Lung (tissue), 12 donors: ENCODE results near the gene NOTCH2. TPM values are rescaled to one million over a fixed set of nuclear protein-coding genes. Genes with fewer than 3 reads are reported as not detected.

Source experiments
- ATAC-seq: fragments of 200-7000 bp; cut with Tn5 transposase; one replicate; pipeline ENCODE4 v1.9.1; 2020; ENCODE audit warnings: moderate number of reproducible peaks; ENCODE audit not compliant: insufficient read depth, low FRiP score
- DNase-seq, 3 donors: peaks; one replicate each; pipeline ENCODE4 v3.0.0-alpha.2; 2013 to 2017
- H3K27ac ChIP-seq, 2 donors: one replicate each; pipeline ENCODE4 v1.5.1; 2013; ENCODE audit warnings: mild to moderate bottlenecking in 2 of 2, moderate library complexity in 2 of 2, control low read depth in 1 of 2, inconsistent platforms in 1 of 2, low read depth in 1 of 2, low read length in 1 of 2
- H3K27me3 ChIP-seq, 3 donors: one replicate each; pipeline ENCODE4 v1.5.1; 2013; ENCODE audit warnings: low read length in 2 of 3; ENCODE audit not compliant: control insufficient read depth in 3 of 3, insufficient read depth in 3 of 3
- H3K36me3 ChIP-seq, 4 donors: one replicate each; pipeline ENCODE4 v1.5.1; 2013; ENCODE audit warnings: low read length in 4 of 4, mild to moderate bottlenecking in 1 of 4, moderate library complexity in 1 of 4; ENCODE audit not compliant: control insufficient read depth in 4 of 4, insufficient read depth in 4 of 4
- H3K4me1 ChIP-seq, 5 donors: one replicate each; pipeline ENCODE4 v1.5.1; 2013; ENCODE audit warnings: low read length in 5 of 5, mild to moderate bottlenecking in 2 of 5, moderate library complexity in 1 of 5; ENCODE audit not compliant: control insufficient read depth in 5 of 5, insufficient read depth in 5 of 5
- H3K4me3 ChIP-seq: one replicate; pipeline ENCODE4 v1.5.1; 2013; ENCODE audit warnings: mild to moderate bottlenecking, control low read depth, moderate library complexity
- H3K9ac ChIP-seq, 2 donors: one replicate each; pipeline ENCODE4 v1.5.1; 2013; ENCODE audit warnings: low read length in 2 of 2, control low read depth in 1 of 2; ENCODE audit not compliant: insufficient read depth in 1 of 2
- H3K9me3 ChIP-seq, 4 donors: one replicate each; pipeline ENCODE4 v1.5.1; 2013; ENCODE audit warnings: low read length in 3 of 4, mild to moderate bottlenecking in 1 of 4, moderate library complexity in 1 of 4; ENCODE audit not compliant: control insufficient read depth in 4 of 4, insufficient read depth in 3 of 4
- WGBS, 2 donors: extraction: QIAGEN DNeasy Blood & Tissue Kit; methylation state at CpG; one replicate each; pipeline ENCODE4 v1.1.7; 2013; 5-methylcytosine and 5-hydroxymethylcytosine counted together
- polyA plus RNA-seq, 2 donors: library from polyadenylated mRNA; stranded (reverse); fragments of 200-250 nt; gene quantifications; one replicate each; pipeline ENCODE4 v1.2.1, GENCODE V29; 2013
- total RNA-seq, 2 donors: library from RNA; depleted of rRNA in 1 of 2; stranded (reverse); fragments of >200 nt in 1 of 2; gene quantifications; one replicate each; pipeline ENCODE4 v1.2.1, GENCODE V29; 2014 to 2021
- TF ChIP-seq, protein P1 (sequence below): IDR thresholded peaks from 2 replicates; pipeline ENCODE4 v1.5.1; 2012; ENCODE audit warnings: mild to moderate bottlenecking; ENCODE audit errors: control extremely low read depth, extremely low read depth
- donor health status: control.
- donor health status: control.
- donor health status: Bipolar disorder and iron deficiency.
- donor health status: healthy.
- donor health status: DM: yes; HTN: yes; CAD: no.

Gene NOTCH2
- total and polyA plus RNA-seq, 4 donors: 6.8 to 179 (median 80.3) TPM

GRCh38 chr1:119902775-119903442 is 166.6 kb downstream of the NOTCH2 start:
- Histone ChIP-seq H3K27me3 (peaks cover 0 to 2% (median 0%) of the 10 kb centered on the region in 3 donors), H3K27ac (no peak overlapping the region), H3K9ac (no peak overlapping the region), H3K36me3 (no peaks in the 10 kb centered on the region), H3K9me3 (peaks cover 0 to 3% (median 1%) of the 10 kb centered on the region in 4 donors), H3K4me3 (no peak overlapping the region), H3K4me1 (no peaks in the 10 kb centered on the region)
- DNase-seq: no peak
- WGBS, 2 donors: 92 to 94% methylated on average over 4 of the region's 4 CpGs
- TF ChIP-seq, protein P1, sequence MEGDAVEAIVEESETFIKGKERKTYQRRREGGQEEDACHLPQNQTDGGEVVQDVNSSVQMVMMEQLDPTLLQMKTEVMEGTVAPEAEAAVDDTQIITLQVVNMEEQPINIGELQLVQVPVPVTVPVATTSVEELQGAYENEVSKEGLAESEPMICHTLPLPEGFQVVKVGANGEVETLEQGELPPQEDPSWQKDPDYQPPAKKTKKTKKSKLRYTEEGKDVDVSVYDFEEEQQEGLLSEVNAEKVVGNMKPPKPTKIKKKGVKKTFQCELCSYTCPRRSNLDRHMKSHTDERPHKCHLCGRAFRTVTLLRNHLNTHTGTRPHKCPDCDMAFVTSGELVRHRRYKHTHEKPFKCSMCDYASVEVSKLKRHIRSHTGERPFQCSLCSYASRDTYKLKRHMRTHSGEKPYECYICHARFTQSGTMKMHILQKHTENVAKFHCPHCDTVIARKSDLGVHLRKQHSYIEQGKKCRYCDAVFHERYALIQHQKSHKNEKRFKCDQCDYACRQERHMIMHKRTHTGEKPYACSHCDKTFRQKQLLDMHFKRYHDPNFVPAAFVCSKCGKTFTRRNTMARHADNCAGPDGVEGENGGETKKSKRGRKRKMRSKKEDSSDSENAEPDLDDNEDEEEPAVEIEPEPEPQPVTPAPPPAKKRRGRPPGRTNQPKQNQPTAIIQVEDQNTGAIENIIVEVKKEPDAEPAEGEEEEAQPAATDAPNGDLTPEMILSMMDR: no peak
- no peak for ATAC-seq

DNA sequence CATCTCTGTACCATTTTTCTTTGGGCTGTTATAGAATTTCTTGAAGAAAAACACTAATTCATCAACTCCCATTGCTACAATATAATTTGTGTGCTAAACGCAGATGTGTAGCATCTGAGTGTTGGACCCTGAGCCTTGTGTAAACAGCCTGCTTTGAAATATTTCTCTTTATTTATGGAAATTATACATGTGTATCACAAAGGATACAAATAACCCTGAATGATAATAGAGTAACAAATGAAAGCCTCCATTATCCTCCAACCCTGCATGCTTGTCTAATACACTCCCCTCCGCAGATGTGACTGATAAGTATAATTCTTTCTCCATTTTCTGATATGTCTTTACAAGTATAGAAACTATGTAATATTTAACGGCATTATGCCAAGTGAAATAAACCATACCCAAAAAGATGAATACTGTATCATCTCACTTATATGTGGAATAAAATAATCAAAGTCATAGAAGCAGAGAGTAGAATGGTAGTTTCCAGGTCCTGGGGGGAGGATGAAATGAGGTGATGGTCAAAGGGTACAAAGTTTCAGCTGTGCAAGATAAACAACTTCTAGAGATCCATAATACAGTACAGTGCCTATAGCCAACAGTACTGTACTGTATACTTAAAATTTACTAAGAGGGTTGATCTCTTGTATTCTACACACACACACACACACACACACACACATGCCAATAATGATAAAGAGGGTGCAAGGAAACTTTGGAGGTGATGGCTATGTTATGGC is 170.3 kb downstream of the NOTCH2 start:
- TF ChIP-seq, protein P1: no peak
- no peak for ATAC-seq

GRCh38 chr1:119898530-119898929 is 170.9 kb downstream of the NOTCH2 start:
- Histone ChIP-seq H3K9me3 (peaks cover 0 to 5% (median 0%) of the 10 kb centered on the region in 4 donors), H3K36me3 (no peaks in the 10 kb centered on the region), H3K27me3 (peaks cover 0 to 4% (median 0%) of the 10 kb centered on the region in 3 donors), H3K4me3 (no peak overlapping the region), H3K9ac (no peak overlapping the region), H3K4me1 (no peaks in the 10 kb centered on the region), H3K27ac (no peak overlapping the region)
- TF ChIP-seq, protein P1: no peak
- no peak for DNase-seq
- WGBS, 2 donors: 67 to 74% methylated on average over 2 of the region's 2 CpGs
- ATAC-seq: no peak

More for the DNA sequence above, 170.3 kb downstream of the NOTCH2 start:
- DNase-seq: no peak
- no peaks in the 10 kb centered on the region for H3K4me1 ChIP-seq
- H3K4me3 ChIP-seq: no peak overlapping the region
- no peaks in the 10 kb centered on the region for H3K36me3 ChIP-seq
- H3K27me3 ChIP-seq: peaks cover 0 to 4% (median 0%) of the 10 kb centered on the region in 3 donors
- 94 to 97% methylated on average over 3 of the region's 3 CpGs for WGBS, 2 donors
- peaks cover 0 to 5% (median 0%) of the 10 kb centered on the region in 4 donors for H3K9me3 ChIP-seq
- H3K9ac ChIP-seq: no peak overlapping the region
- H3K27ac ChIP-seq: no peak overlapping the region
